Endothelial cell of umbilical vein (primary cell): Measurements from ENCODE around the gene LGALS1. TPM values are rescaled to one million over a fixed set of nuclear protein-coding genes. Genes with fewer than 3 reads are reported as not detected.

Source experiments
- BruUV-seq: library from RNA; stranded (reverse); fragments of 400-500 nt; replicated peaks from 2 replicates; lab custom pipeline; 2021; lab: Mats Ljungman, UMichigan
- CTCF ChIA-PET: fragments of 300-600, 350-600 bp; sonication (Branson Sonifier 250); formaldehyde crosslinking; loops from one replicate; lab custom pipeline; 2021; ENCODE audit warnings: antibody characterized with exemption, inconsistent platforms; lab: Charles Lee
- POLR2A ChIA-PET: fragments of 300-600, 350-600 bp; sonication (Branson Sonifier 250); formaldehyde crosslinking; loops from one replicate; lab custom pipeline; 2021; ENCODE audit warnings: antibody characterized with exemption, inconsistent platforms; lab: Charles Lee
- DNase-seq: peaks from one replicate; pipeline ENCODE4 v3.0.0-alpha.2; 2011; ENCODE audit warnings: low read depth, low spot score
- FAIRE-seq: peaks from 2 replicates; lab custom pipeline; 2011; peaks lifted over from hg19 to GRCh38; lab: Jason Lieb, UNC
- H2AFZ ChIP-seq: 2 replicates; pipeline ENCODE4 v1.6.0; 2012; ENCODE audit warnings: low read depth, low read length, control low read depth, inconsistent platforms
- H3K27ac ChIP-seq: 2 replicates; pipeline ENCODE4 v1.5.1; 2011; ENCODE audit warnings: low read depth, mild to moderate bottlenecking, control low read depth, low read length, moderate library complexity; ENCODE audit not compliant: insufficient read depth
- H3K27me3 ChIP-seq, 2 experiments: 2 replicates each; pipeline versions ENCODE4 v1.6.0 to v1.6.1; 2011; ENCODE audit warnings: low read length in 2 of 2, mixed read lengths in 1 of 2; ENCODE audit not compliant: control insufficient read depth in 2 of 2, insufficient read depth in 2 of 2
- H3K36me3 ChIP-seq, 2 experiments: 2 replicates in 1 of 2; 3 replicates in 1 of 2; pipeline ENCODE4 v1.5.1; 2011; ENCODE audit warnings: low read length in 2 of 2, mild to moderate bottlenecking in 1 of 2, moderate library complexity in 1 of 2; ENCODE audit not compliant: control insufficient read depth in 2 of 2, insufficient read depth in 2 of 2; ENCODE audit errors: extremely low read depth in 1 of 2
- H3K4me1 ChIP-seq: 3 replicates; pipeline ENCODE4 v1.5.1; 2011; ENCODE audit warnings: mild to moderate bottlenecking, low read length; ENCODE audit not compliant: control insufficient read depth, insufficient read depth; ENCODE audit errors: extremely low read depth
- H3K4me2 ChIP-seq: 2 replicates; pipeline ENCODE4 v1.6.1; 2011; ENCODE audit warnings: low read length, control low read depth, mixed read lengths; ENCODE audit not compliant: insufficient read depth
- H3K4me3 ChIP-seq, 3 experiments: fragments of 200-600 bp in 1 of 3; sonication (generic), shearing (Covaris generic) in 1 of 3; replicated peaks in 1 of 3; 2 replicates each; pipeline ENCODE4 v1.5.1; 2011 to 2016; ENCODE audit warnings: control low read depth in 3 of 3, low read length in 3 of 3, mild to moderate bottlenecking in 2 of 3, inconsistent platforms in 1 of 3, low read depth in 1 of 3, moderate library complexity in 1 of 3; ENCODE audit not compliant: insufficient read depth in 1 of 3
- H3K79me2 ChIP-seq: 2 replicates; pipeline ENCODE4 v1.6.0; 2012; ENCODE audit warnings: low read length, inconsistent platforms; ENCODE audit not compliant: control insufficient read depth, insufficient read depth
- H3K9ac ChIP-seq: replicated peaks from 2 replicates; pipeline ENCODE3; 2011; ENCODE audit warnings: low read length, control low read depth; ENCODE audit not compliant: insufficient read depth; ENCODE audit errors: extremely low read depth
- H3K9me1 ChIP-seq: replicated peaks from 3 replicates; pipeline ENCODE4 v1.6.0; 2011; ENCODE audit warnings: mild to moderate bottlenecking, low read length; ENCODE audit not compliant: control insufficient read depth, insufficient read depth; ENCODE audit errors: extremely low read depth
- H3K9me3 ChIP-seq: replicated peaks from 2 replicates; pipeline ENCODE4 v1.5.1; 2012; ENCODE audit warnings: low read length, inconsistent platforms; ENCODE audit not compliant: control insufficient read depth, insufficient read depth
- H4K20me1 ChIP-seq: replicated peaks from 2 replicates; pipeline ENCODE3; 2011; ENCODE audit warnings: mild to moderate bottlenecking, low read length; ENCODE audit not compliant: control insufficient read depth, insufficient read depth; ENCODE audit errors: extremely low read depth
- EZH2 ChIP-seq: IDR thresholded peaks from 2 replicates; pipeline ENCODE4 v1.6.1; 2012; ENCODE audit warnings: borderline replicate concordance, low read depth, mild to moderate bottlenecking, moderate library complexity, low read length, inconsistent platforms; ENCODE audit not compliant: severe bottlenecking
- FOS ChIP-seq: IDR thresholded peaks from 2 replicates; pipeline ENCODE4 v1.6.1; 2011; ENCODE audit warnings: mild to moderate bottlenecking, low read length, moderate library complexity, borderline replicate concordance; ENCODE audit not compliant: insufficient read depth
- GATA2 ChIP-seq: IDR thresholded peaks from 2 replicates; pipeline ENCODE4 v1.7.0; 2011; ENCODE audit warnings: low read depth, mild to moderate bottlenecking, moderate library complexity, mixed read lengths, low read length; ENCODE audit not compliant: insufficient read length, insufficient read depth
- JUN ChIP-seq: IDR thresholded peaks from 2 replicates; pipeline ENCODE4 v1.6.1; 2011; ENCODE audit warnings: borderline replicate concordance, low read depth; ENCODE audit not compliant: insufficient read length, insufficient read depth
- MYC ChIP-seq: IDR thresholded peaks from one replicate; pipeline ENCODE4 v1.6.1; 2011; ENCODE audit warnings: mild to moderate bottlenecking, low read depth, low read length
- POLR2A ChIP-seq: IDR thresholded peaks from 2 replicates; pipeline ENCODE4 v1.6.1; 2012; ENCODE audit warnings: low read depth, mild to moderate bottlenecking, control low read depth, low read length
- POLR2AphosphoS5 ChIP-seq: IDR thresholded peaks from 2 replicates; pipeline ENCODE4 v1.6.1; 2012; ENCODE audit warnings: low read depth, mild to moderate bottlenecking, control low read depth, low read length, moderate library complexity; ENCODE audit not compliant: insufficient read depth
- dilution Hi-C: fragments of 300-500 bp; cut with MboI; formaldehyde crosslinking; loops from one replicate; pipeline ENCODE4 v1.15.0; 2019; ENCODE audit warnings: low sequenced_read_pairs; ENCODE audit not compliant: extremely low pct_ligation_motif_present
- intact Hi-C: fragments of 100-400 bp; cut with micrococcal nuclease; formaldehyde crosslinking; loops from one replicate; pipeline ENCODE4 v1.10.0; 2022
- polyA plus RNA-seq, 4 experiments: library from polyadenylated mRNA; depleted of rRNA in 3 of 4; stranded (reverse) in 3 of 4; unstranded in 1 of 4; fragments of >200 nt; gene quantifications; 2 replicates each; pipeline versions ENCODE4 v1.2.1 to v1.2.3, GENCODE V29; 2011 to 2012; ENCODE audit warnings: missing spikeins in 1 of 4
- total RNA-seq: library from RNA; stranded (reverse); gene quantifications from 2 replicates; pipeline ENCODE4 v1.2.3, GENCODE V29; 2021
- TF ChIP-seq, protein P1 (sequence below), 2 donors: IDR thresholded peaks; 1 replicate in 1 of 2; 2 replicates in 1 of 2; pipeline ENCODE4 v1.5.1; 2011; ENCODE audit warnings: low read length in 2 of 2, mild to moderate bottlenecking in 2 of 2, moderate library complexity in 2 of 2, control low read depth in 1 of 2, inconsistent platforms in 1 of 2, low read depth in 1 of 2; ENCODE audit not compliant: insufficient read depth in 1 of 2; ENCODE audit errors: extremely low read depth in 1 of 2
- TF ChIP-seq, protein P2 (sequence below): IDR thresholded peaks from 2 replicates; pipeline ENCODE4 v1.6.1; 2011; ENCODE audit not compliant: insufficient read depth, insufficient read length

LGALS1 gene
- total and polyA plus RNA-seq, 2 donors (not counting 3 experiments of a cell fraction or from before 2014, with no cell fraction given) = 2,698 to 13,642 TPM

DNA sequence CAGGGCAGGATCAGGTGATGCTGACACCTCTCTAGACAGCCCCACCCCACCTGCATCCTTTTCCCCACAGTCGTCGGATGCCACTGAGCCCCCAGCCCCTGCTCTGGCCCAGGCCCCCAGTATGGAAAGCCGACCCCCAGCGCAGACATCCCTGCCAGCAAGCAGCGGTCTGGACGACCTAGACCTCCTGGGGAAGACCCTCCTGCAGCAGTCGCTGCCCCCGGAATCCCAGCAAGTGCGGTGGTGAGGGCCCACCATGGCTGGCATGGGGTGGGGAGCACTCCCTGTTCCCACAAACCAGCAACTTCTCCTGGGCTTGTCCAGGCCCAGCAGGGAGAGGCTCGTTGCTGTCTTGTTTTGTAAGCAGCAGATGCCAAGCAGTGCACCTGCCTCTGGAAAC, 45.5 kb upstream of the LGALS1 start:
- Histone ChIP-seq H3K4me1 (peaks cover 25% of the 10 kb centered on the region), H3K79me2 (no peaks in the 10 kb centered on the region), H3K9me3 (no peaks in the 10 kb centered on the region), H4K20me1 (no peaks in the 10 kb centered on the region), H3K9ac (no peak overlapping the region), H3K4me3 (no peak overlapping the region), H3K27me3 (no peaks in the 10 kb centered on the region), H2AFZ (no peak overlapping the region), H3K27ac (no peak overlapping the region), H3K36me3 (peaks cover 0 to 5% of the 10 kb centered on the region in 2 experiments), H3K9me1 (no peaks in the 10 kb centered on the region), H3K4me2 (no peak overlapping the region)
- TF ChIP-seq JUN (no peak), MYC (no peak), POLR2A (no peak), GATA2 (no peak), POLR2AphosphoS5 (no peak), EZH2 (no peak), FOS (no peak)
- TF ChIP-seq, protein P1, sequence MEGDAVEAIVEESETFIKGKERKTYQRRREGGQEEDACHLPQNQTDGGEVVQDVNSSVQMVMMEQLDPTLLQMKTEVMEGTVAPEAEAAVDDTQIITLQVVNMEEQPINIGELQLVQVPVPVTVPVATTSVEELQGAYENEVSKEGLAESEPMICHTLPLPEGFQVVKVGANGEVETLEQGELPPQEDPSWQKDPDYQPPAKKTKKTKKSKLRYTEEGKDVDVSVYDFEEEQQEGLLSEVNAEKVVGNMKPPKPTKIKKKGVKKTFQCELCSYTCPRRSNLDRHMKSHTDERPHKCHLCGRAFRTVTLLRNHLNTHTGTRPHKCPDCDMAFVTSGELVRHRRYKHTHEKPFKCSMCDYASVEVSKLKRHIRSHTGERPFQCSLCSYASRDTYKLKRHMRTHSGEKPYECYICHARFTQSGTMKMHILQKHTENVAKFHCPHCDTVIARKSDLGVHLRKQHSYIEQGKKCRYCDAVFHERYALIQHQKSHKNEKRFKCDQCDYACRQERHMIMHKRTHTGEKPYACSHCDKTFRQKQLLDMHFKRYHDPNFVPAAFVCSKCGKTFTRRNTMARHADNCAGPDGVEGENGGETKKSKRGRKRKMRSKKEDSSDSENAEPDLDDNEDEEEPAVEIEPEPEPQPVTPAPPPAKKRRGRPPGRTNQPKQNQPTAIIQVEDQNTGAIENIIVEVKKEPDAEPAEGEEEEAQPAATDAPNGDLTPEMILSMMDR (IDR thresholded peaks at IDR 0.05; ENCODE audit: extremely low read depth in 1 of 2, insufficient read depth in 1 of 2, low read depth in 1 of 2, low read length in 2 of 2) = no peak
- TF ChIP-seq, protein P2, sequence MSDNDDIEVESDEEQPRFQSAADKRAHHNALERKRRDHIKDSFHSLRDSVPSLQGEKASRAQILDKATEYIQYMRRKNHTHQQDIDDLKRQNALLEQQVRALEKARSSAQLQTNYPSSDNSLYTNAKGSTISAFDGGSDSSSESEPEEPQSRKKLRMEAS = no peak
- dilution Hi-C loops (no loop called here), intact Hi-C loops (no loop called here)
- CTCF ChIA-PET = interaction anchor here (1.2 to 2.8 kb wide), 2 partner anchors 13 kb away, joined by 5 to 32 read pairs; no protein-coding TSS in a partner anchor
- POLR2A ChIA-PET = no interaction called here
- no peak for FAIRE-seq
- DNase-seq = no peak
- BruUV-seq = no TSS peak
